IPS DF 6.9 (cell line): ENCODE results near the gene YIF1A.
"Not testable (repeated sequence)": the region's sequence is repeated elsewhere in the genome, so short reads cannot be mapped to it uniquely, and the experiment has no call there.

ENCODE experiments used
- DNase-seq: peaks from one replicate; pipeline ENCODE4 v3.0.0-alpha.2; 2013; ENCODE audit warnings: low read depth, low spot score
- H3K27ac ChIP-seq: one replicate; pipeline ENCODE4 v1.5.1; 2013; ENCODE audit warnings: low read length, control low read depth
- H3K27me3 ChIP-seq: 2 replicates; pipeline ENCODE4 v1.6.1; 2013; ENCODE audit warnings: mild to moderate bottlenecking, low read length; ENCODE audit not compliant: control insufficient read depth, insufficient read depth
- H3K36me3 ChIP-seq: 2 replicates; pipeline ENCODE4 v1.6.1; 2013; ENCODE audit warnings: low read length; ENCODE audit not compliant: control insufficient read depth, insufficient read depth
- H3K4me1 ChIP-seq: 2 replicates; pipeline ENCODE4 v1.6.1; 2013; ENCODE audit warnings: low read length; ENCODE audit not compliant: control insufficient read depth, insufficient read depth
- H3K4me3 ChIP-seq: 2 replicates; pipeline ENCODE4 v1.5.1; 2013; ENCODE audit warnings: mild to moderate bottlenecking, low read length
- H3K9me3 ChIP-seq: 2 replicates; pipeline ENCODE4 v1.6.1; 2013; ENCODE audit warnings: low read length, inconsistent platforms; ENCODE audit not compliant: control insufficient read depth, insufficient read depth
- WGBS: extraction: QIAGEN DNeasy Blood & Tissue Kit; methylation state at CpG from one replicate; pipeline ENCODE4 v1.1.7; 2013; ENCODE audit warnings: mixed read lengths, missing lambda C conversion rate; ENCODE audit not compliant: insufficient read length, insufficient coverage; 5-methylcytosine and 5-hydroxymethylcytosine counted together

The YIF1A gene

DNA sequence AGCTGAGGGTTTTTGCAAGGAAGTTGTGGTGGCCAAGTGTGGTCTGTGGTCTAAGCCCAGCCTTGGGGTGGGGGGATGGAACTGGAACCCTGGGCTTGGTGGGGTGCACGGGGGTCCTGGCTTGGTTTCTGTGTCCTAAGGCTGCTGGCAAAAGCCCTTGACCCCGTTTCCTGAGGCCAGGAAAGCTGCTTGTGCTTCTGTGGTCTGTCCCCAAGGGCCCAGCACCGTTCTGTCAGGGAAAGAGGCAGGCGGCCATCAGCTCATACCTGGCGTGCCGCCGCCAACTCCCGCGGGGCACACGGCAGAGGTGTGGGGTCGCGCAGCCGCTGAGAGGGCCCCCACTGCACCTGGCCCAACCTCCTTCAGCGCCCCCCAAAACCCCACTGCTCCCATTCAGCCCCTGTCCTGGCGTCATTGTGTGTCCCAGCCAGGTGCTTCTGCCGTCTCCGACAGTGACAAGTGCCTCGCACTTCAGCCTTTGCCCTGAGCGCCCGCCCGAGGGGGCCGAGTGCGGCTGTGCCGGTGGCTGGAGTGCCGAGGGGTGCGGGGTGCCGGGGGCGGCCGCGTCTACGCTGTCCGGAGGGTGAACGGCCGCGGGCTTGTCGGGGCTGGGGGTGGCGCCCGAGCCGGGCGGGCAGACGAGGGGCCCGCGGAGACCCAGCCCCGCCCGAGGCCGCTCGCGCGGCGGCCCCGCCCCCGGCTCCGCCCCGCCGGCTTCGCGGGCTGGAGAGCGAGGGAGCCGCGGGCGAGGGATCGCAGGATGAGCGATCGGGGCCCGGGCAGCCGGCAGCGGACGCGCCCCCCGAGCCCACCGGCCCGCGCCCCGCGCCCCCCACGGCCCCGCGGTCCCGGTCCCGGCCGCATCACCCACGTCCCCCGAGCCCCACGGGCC lies 11.2 kb downstream of the YIF1A start, which contains the start of gene CNIH2:
Gene CNIH2 (plus strand): TSS at position 705 of the 892 bp plus-strand sequence. CDS start 282 bp downstream, outside the sequence.
- DNase-seq = no peak
- no peaks in the 10 kb centered on the region for H3K27me3 ChIP-seq
- H3K4me1 ChIP-seq = 0 out of 2 replicates have a peak, but pooled peaks cover 3% of the 10 kb centered on the region
- WGBS = no CpG with 5 or more reads among the region's 84 CpGs
- H3K27ac ChIP-seq = no peak within 1 kb of the TSS
- H3K36me3 ChIP-seq = 0 out of 2 replicates have a peak, but pooled peaks cover 3% of the 10 kb centered on the region
- H3K4me3 ChIP-seq = peak within 1 kb of the TSS; percentile 54; the same call in 1 of the 2 replicates
- no peaks in the 10 kb centered on the region for H3K9me3 ChIP-seq

DNA sequence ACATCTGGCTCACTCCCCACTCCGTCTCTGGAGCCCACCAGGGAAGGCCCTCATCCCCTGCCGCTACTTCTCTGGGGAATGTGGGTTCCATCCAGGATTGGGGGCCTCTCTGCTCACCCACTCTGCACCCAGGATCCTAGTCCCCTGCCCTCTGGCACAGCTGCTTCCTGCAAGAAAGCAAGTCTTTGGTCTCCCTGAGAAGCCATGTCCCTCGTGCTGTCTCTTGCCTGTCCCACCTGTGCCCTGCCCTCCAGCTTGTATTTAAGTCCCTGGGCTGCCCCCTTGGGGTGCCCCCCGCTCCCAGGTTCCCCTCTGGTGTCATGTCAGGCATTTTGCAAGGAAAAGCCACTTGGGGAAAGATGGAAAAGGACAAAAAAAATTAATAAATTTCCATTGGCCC lies 11.9 kb downstream of the YIF1A start:
- not testable (repeated sequence) for H3K27me3 ChIP-seq, H3K9me3 ChIP-seq, H3K36me3 ChIP-seq, H3K4me3 ChIP-seq, H3K4me1 ChIP-seq, H3K27ac ChIP-seq, DNase-seq
- WGBS = no CpG with 5 or more reads among the region's 4 CpGs

DNA sequence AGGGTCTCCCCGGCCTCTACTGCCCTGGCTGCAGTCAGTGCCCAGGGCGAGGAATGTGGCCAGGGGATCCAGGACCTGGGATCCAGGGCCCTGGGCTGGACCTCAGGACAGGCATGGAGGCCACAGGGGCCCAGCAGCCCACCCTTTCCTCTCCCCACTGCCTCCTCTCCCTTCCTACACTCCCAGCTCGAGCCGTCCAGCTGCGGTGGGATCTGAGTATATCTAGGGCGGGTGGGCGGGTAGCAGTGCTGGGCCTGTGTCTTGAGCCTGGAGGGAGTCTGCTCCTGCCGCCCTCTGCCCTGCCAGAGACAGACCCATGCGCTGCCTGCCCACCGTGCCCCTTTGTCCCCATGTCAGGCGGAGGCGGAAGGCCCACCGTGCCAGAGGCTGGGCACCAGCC lies 12.3 kb downstream of the YIF1A start:
- not testable (repeated sequence) for H3K27ac ChIP-seq, H3K4me3 ChIP-seq, DNase-seq, H3K27me3 ChIP-seq, H3K4me1 ChIP-seq, H3K36me3 ChIP-seq, H3K9me3 ChIP-seq
- WGBS = no CpG with 5 or more reads among the region's 13 CpGs

DNA sequence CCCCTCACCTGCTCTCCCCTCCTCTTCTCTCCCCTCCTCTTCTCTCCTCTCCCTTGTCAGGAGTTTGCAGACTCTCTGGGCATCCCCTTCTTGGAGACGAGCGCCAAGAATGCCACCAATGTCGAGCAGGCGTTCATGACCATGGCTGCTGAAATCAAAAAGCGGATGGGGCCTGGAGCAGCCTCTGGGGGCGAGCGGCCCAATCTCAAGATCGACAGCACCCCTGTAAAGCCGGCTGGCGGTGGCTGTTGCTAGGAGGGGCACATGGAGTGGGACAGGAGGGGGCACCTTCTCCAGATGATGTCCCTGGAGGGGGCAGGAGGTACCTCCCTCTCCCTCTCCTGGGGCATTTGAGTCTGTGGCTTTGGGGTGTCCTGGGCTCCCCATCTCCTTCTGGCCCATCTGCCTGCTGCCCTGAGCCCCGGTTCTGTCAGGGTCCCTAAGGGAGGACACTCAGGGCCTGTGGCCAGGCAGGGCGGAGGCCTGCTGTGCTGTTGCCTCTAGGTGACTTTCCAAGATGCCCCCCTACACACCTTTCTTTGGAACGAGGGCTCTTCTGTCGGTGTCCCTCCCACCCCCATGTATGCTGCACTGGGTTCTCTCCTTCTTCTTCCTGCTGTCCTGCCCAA lies 12.8 kb downstream of the YIF1A start:
- H3K4me1 ChIP-seq = 0 out of 2 replicates have a peak, but pooled peaks cover 3% of the 10 kb centered on the region
- WGBS = no CpG with 5 or more reads among the region's 14 CpGs
- no peak for DNase-seq
- no peak overlapping the region for H3K27ac ChIP-seq
- no peak overlapping the region for H3K4me3 ChIP-seq
- 0 out of 2 replicates have a peak, but pooled peaks cover 5% of the 10 kb centered on the region for H3K36me3 ChIP-seq
- H3K27me3 ChIP-seq = no peaks in the 10 kb centered on the region
- H3K9me3 ChIP-seq = no peaks in the 10 kb centered on the region

DNA sequence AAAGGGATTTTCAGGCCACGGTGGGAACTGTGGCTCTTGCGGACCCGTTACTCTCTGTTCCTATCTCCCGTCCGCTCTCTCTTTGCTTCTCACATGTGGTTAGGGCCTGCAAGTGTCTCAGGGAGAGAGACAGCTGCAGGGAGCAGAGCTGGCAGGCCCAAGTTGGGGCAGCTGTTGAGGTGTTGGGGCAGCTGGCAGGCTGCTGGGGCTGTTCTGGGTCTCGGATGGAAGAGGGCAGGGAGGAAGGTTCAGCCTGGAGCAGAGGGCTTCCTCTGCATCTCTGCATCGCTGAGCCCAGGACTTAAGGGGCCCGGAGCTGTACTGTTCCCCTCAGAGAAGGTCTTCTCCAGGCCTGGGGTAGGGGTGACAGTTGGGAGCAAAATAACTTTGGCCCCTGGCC lies 13.5 kb downstream of the YIF1A start:
- Histone ChIP-seq H3K27me3 (no peaks in the 10 kb centered on the region), H3K36me3 (0 out of 2 replicates have a peak, but pooled peaks cover 5% of the 10 kb centered on the region), H3K4me1 (0 out of 2 replicates have a peak, but pooled peaks cover 3% of the 10 kb centered on the region), H3K9me3 (no peaks in the 10 kb centered on the region), H3K4me3 (no peak overlapping the region), H3K27ac (no peak overlapping the region)
- no CpG with 5 or more reads among the region's 8 CpGs for whole genome bisulfite sequencing
- no peak for DNase-seq

DNA sequence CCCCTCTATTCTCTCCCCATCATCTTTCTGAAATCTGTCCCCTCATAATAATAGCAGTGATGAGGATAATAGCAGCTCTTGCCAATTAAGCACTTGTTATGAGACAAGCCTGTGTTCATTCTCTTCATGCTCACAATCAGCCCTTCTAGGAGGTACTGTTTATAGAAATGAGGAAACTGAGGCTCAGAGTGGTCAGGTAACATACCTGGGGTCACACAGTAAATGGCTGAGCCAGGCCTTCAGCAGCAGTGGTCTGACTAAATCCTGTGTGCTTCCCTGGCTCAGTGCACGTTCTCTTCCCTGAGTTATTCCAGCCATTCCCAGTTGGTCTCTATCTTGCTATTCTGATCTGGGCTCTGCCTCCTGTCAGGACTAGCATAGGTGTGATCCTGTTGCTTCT lies 14.7 kb downstream of the YIF1A start:
- H3K4me3 ChIP-seq = no peak overlapping the region
- H3K9me3 ChIP-seq = no peaks in the 10 kb centered on the region
- H3K4me1 ChIP-seq = 0 out of 2 replicates have a peak, but pooled peaks cover 3% of the 10 kb centered on the region
- H3K27me3 ChIP-seq = no peaks in the 10 kb centered on the region
- DNase-seq = no peak
- no CpG with 5 or more reads among the region's 1 CpG for WGBS
- 0 out of 2 replicates have a peak, but pooled peaks cover 5% of the 10 kb centered on the region for H3K36me3 ChIP-seq
- no peak overlapping the region for H3K27ac ChIP-seq

DNA sequence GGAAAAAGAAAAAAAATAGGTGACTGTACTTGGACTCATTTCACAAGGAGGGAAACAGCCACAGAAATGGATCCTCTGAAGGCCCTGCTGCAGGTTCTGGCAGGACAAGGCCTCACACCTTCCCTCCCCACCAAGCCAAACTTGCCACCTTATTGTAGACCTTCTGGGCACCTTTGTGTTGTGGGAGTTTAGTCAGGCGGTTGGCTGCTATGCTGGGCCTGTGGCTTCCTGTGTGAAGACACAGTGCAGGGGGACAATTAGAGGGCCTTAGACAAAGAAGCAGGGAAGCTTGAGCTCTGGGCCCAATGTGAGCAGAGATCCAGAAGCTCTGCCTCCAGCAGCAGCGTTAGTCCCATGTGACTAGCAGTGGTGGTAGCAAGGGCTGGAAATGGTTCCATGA lies 16.3 kb downstream of the YIF1A start:
- no CpG with 5 or more reads among the region's 2 CpGs for WGBS

DNA sequence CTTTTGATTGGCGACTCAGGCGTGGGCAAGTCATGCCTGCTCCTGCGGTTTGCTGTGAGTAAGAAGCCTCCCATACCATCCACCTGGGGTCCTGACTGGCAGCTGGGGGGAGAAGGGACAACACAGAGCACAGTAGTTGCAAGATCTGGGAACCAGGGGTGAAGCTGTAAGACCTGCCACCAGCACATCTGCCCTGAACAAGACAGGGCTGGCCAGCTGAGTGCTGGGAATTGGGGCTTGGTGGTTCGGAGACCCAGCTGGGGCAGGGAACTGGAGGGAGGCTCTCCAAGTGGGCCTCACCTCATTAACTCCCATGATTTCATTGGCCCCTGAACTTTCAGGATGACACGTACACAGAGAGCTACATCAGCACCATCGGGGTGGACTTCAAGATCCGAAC lies 17.1 kb downstream of the YIF1A start:
- Histone ChIP-seq H3K36me3 (peaks cover 5% of the 10 kb centered on the region; the same call in 1 of the 2 replicates), H3K4me3 (no peak overlapping the region), H3K4me1 (0 out of 2 replicates have a peak, but pooled peaks cover under 1% of the 10 kb centered on the region), H3K27ac (no peak overlapping the region), H3K27me3 (no peaks in the 10 kb centered on the region), H3K9me3 (no peaks in the 10 kb centered on the region)
- WGBS = no CpG with 5 or more reads among the region's 7 CpGs
- DNase-seq = no peak

More for the DNA sequence above, 16.3 kb downstream of the YIF1A start:
- no peak for DNase-seq
- Histone ChIP-seq H3K9me3 (no peaks in the 10 kb centered on the region), H3K36me3 (0 out of 2 replicates have a peak, but pooled peaks cover 5% of the 10 kb centered on the region), H3K27ac (no peak overlapping the region), H3K4me1 (no peaks in the 10 kb centered on the region), H3K4me3 (no peak overlapping the region), H3K27me3 (no peaks in the 10 kb centered on the region)

DNA sequence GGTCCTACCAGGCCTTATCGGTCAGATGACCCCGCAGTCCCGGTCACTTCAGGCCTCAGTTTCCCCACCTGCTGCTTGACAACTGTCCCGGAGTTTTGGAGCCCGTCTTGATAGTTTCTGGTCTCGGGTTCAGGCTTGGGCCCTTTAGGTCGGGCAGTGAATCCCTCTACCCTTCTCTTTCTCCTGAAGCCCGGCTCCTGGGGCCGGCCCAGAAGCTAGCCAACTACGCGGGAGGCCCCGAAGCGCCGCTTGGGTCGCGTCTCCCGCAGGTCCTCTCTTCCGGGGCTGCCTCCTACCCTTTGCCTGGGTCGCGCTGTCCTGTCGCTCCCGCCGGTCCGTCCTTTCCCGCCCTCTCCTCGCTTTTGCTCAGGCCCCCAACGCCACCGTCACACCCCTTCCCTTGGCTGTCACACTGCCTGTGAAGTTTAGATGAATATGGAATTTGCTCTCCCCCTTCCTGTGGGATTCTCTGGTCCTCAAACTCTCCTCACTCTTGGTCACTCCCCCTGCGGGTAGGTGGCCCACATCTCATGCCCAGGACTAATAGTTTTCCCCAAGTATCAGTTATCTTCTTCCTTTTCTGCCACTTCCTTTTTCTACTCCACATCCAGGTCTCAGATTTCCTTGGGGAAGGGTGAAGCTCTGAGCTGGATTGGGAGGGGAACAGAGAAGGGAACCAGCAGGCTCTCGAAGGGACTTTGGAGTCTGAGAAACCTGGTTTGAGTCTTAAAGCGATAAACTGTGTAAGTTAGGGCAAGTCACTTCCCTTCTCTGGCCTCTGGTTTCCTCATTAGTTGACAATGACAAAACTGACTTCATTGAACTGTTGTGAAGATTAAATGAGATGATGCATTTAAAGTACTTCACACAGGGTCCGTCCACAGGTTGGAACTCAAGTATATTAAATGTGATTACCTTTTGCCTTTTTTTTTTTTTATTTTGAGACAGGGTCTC lies 19.7 kb downstream of the YIF1A start:
- WGBS = no CpG with 5 or more reads among the region's 32 CpGs
- no peaks in the 10 kb centered on the region for H3K27me3 ChIP-seq
- H3K4me1 ChIP-seq = 0 out of 2 replicates have a peak, but pooled peaks cover 3% of the 10 kb centered on the region
- H3K4me3 ChIP-seq = peak overlapping the region; percentile 71
- H3K9me3 ChIP-seq = no peaks in the 10 kb centered on the region
- DNase-seq = no peak
- H3K27ac ChIP-seq = no peak overlapping the region
- H3K36me3 ChIP-seq = peaks cover 17% of the 10 kb centered on the region
